GM19238 (cell line): ENCODE data around the gene TAS2R40.
"Not testable (repeated sequence)": the region's sequence is repeated elsewhere in the genome, so short reads cannot be mapped to it uniquely, and the experiment has no call there.

Experiments used
- DNase-seq: peaks from one replicate; pipeline ENCODE4 v3.0.0; 2011; ENCODE audit warnings: low spot score; ENCODE audit not compliant: insufficient read length

The TAS2R40 gene

DNA sequence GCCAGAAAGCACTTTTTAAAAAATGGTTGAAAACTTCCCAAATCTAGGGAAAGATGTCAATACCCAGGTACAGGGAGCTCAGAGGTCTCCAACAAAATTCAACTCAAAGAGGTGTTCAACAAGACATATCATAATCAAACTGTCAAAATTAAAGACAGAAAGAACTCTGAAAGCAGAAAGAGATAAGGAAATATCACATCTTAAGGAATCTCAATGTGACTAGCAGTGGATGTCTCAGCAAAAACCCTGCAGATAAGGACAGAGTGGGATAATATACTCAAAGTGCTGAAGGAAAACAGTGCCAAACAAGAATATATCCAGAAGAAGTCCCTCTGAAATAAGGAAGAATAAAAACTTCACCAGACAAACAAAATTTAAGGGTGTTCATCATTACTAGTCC, 28.4 kb downstream of the TAS2R40 start:
- DNase-seq, result no peak

DNA sequence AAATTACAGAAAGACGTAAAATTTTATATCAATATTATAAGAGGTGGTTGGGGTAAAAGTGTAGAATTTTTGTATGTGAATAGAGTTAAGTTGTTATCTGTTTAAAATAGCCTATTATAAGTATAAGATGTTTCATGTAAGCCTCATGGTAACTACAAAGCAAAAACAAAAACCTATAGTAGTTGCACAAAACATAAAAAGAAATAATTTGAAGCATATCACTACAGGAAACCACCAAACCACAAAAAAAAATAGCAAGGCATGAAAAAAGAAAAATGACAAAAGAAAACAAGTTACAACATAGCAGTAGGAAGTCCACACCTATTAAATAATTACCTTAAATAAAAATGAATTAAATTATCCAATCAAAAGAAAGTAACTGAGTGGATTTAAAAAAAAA, 29.0 kb downstream of the TAS2R40 start:
- no peak for DNase-seq

DNA sequence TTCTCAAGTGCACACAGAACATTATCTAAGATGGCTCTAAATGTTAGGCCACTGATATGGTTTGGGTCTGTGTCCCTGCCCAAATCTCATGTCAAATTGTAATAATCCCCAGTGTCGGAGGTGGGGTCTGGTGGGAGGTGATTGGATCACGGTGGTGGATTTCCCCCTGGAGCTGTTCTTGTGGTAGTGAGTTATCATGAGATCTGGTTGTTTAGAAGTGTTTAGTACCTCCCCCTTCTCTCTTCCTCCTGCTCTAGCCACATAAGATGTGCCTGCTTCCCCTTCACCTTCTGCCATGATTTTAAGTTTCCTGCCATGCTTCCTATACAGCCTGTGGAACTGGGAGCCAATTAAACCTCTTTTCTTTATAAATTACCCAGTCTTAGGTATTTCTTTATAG, 30.2 kb downstream of the TAS2R40 start:
- DNase-seq, result no peak

GRCh38 chr7:143255564-143255963, 33.7 kb downstream of the TAS2R40 start:
- no peak for DNase-seq

DNA sequence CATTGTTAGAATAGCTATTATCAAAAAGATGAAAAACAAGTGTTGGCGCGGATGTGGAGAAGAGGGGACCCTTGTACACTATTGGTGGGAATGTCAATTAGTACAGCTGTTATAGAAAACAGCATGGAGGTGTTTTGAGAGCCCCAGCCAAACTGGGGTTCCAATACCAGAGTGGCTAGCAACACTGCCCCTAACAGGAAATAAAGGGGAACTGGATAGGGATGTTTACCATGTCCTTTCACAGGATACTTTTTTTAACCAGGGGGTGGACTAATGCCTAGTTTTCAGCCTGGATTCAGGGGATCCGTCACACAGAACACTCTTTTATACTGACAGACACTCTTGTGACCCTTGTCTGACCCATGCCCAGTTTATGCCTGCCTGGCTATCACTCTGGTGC, 34.5 kb downstream of the TAS2R40 start:
- DNase-seq, result no peak

DNA sequence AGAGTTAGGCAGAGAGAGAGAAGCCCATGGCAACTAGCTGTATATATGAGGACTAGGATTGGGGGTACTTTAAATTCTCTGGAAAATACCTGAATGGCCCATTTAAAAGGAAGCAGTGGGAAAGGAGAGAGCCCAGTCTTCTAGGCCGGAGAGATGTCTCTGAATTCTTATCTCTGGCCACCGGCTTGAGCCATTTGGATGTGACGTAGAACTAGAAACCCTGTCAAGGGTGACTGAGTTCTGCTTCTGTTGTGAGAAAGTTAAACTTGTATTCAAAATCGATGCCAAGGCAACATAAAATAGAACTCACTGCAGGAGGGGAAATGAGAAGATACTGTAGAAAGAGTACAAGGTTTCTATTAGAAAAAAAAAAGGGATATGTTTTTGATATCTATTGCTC, 35.1 kb downstream of the TAS2R40 start:
- DNase-seq, result no peak

GRCh38 chr7:143257501-143257900, 35.7 kb downstream of the TAS2R40 start:
- no peak for DNase-seq

DNA sequence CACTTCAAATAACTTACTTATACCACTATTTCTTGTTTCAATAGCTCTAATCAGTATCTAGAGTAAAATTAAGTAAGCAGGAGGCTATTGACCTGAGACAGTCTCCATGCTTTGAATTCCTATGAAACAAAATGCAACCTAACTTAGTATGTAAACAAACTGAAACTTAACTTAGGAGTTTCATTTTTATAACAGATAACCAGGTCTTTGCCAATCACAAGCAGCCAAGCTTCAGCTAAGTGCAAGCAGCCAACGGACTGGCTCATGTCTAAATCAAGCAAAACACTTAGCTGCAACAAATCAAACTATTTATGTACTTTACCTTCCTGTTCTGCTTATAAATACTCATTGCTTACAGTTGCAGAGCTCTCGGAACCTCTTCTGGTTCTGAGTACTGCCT, 37.0 kb downstream of the TAS2R40 start:
- DNase-seq, result no peak

DNA sequence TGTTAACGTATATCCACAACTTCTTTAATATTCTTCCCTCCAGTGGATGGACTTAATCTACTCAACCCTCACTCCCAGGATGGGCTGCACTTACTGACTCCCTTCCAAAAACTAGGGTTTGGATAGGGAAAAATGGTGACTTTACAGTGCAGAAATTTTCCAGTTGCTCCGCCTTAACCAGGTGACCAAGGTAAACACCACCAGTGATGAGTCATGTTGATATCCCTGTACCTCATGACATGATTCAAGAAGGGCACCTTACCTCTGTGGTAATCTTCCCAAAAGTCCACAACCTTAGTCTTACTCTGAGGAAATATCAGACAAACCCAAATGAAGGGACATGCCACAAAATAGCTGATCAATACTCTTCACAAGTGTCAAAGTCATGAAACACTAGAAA, 37.9 kb downstream of the TAS2R40 start:
- no peak for DNase-seq

DNA sequence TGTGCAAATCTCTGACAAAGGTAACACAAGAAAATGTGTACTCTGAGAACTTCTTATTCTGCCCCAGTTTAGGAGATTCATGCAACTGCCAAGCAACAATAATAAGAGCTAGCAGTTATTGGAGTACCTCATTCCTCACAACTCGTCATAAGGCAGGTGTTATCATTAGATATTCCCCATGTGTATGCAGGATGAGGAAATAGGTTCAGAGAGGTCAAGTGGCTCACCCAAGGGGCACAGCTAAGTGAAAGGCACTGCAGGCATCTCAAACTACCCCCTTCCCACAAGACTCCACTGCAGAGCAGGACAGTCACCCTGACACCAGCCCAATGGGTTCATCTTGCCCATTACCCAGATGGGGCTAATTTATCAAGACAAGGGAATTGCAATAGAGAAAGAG, 40.1 kb downstream of the TAS2R40 start:
- no peak for DNase-seq

DNA sequence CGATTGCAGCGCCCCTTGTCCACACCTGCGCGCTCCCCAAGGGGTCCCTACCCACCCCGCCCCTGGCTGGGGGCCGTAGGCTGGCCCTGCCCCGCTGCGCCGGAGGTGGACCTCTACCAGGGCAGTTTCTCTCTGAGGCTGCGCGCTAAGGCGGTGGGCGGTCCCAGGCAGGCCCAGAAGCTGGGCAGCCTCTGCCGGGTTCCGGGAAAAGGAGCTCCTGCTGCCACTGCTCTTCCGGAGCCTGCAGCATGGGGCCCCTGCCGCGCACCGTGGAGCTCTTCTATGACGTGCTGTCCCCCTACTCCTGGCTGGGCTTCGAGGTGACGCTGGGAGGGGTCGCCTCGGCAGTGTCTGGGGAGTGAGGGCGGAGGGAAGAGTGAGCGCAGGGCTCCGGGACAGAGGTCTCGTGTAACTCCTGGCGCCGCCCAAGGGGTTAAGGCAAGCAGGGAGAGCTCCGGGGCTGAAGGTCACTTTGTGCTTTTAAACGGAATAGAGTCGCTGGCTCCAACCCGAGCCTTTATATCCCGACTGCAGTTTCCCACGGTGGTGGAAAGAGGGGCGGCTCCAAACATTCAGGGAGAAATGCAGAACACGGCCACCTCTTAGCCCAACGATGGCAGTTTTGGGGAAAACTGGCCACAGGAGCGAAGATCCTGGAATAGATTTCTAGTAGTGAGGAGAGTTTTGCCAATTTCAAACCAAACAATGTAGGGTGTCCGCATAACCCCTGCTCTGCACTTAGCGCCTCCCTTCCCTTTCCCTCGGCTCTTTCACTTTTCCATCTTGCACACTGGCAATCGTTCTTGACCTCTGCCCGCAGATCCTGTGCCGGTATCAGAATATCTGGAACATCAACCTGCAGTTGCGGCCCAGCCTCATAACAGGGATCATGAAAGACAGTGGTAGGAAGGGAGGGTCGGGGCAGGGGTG, 41.7 kb downstream of the TAS2R40 start, which contains the start of gene GSTK1:
TSS of gene GSTK1 (plus strand) at position 176 of the 930 bp plus-strand sequence. CDS start at position 249, 73 bp downstream.
- peak; percentile 77 for DNase-seq

- not testable (repeated sequence) for DNase-seq
Observed at GRCh38 chr7:143264196-143264568, 42.3 kb downstream of the TAS2R40 start.

GRCh38 chr7:143265017-143265693, 43.3 kb downstream of the TAS2R40 start:
- DNase-seq, result no peak

DNA sequence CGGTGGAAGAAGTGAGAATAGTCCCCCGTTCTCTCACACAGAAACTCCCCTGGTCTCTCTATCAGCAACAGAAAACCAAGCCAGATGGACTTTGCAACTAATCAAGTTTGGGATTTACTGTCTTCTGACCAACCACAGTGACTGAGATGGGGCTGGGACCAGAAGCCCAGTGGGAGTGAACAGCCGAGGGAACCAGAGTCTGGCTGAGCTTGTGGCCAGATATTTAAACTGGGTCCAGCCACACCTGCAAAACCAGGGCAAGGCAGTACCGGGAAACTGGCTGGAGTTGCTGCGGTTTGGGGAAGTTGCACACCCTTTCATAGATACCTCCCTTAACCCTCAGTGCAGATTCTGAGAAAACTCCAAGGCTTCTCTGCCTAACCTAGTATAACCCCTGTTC, 47.4 kb downstream of the TAS2R40 start:
- DNase-seq, result no peak

- DNase-seq, result no peak
Observed at GRCh38 chr7:143271240-143271639, 49.4 kb downstream of the TAS2R40 start.
